ENCODE measurements around the gene SCARF1.

The SCARF1 gene

GRCh38 chr17:1650731-1651558 lies 5.4 kb upstream of the SCARF1 start:
- no peak overlapping the region for H3K4me3 ChIP-seq (ENCODE audit: low read length)
- TF ChIP-seq, protein P1, sequence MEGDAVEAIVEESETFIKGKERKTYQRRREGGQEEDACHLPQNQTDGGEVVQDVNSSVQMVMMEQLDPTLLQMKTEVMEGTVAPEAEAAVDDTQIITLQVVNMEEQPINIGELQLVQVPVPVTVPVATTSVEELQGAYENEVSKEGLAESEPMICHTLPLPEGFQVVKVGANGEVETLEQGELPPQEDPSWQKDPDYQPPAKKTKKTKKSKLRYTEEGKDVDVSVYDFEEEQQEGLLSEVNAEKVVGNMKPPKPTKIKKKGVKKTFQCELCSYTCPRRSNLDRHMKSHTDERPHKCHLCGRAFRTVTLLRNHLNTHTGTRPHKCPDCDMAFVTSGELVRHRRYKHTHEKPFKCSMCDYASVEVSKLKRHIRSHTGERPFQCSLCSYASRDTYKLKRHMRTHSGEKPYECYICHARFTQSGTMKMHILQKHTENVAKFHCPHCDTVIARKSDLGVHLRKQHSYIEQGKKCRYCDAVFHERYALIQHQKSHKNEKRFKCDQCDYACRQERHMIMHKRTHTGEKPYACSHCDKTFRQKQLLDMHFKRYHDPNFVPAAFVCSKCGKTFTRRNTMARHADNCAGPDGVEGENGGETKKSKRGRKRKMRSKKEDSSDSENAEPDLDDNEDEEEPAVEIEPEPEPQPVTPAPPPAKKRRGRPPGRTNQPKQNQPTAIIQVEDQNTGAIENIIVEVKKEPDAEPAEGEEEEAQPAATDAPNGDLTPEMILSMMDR (conservative IDR thresholded peaks at IDR 0.05; ENCODE audit: low read length), result no peak
- DNase-seq (ENCODE audit: low read depth), result no peak

DNA sequence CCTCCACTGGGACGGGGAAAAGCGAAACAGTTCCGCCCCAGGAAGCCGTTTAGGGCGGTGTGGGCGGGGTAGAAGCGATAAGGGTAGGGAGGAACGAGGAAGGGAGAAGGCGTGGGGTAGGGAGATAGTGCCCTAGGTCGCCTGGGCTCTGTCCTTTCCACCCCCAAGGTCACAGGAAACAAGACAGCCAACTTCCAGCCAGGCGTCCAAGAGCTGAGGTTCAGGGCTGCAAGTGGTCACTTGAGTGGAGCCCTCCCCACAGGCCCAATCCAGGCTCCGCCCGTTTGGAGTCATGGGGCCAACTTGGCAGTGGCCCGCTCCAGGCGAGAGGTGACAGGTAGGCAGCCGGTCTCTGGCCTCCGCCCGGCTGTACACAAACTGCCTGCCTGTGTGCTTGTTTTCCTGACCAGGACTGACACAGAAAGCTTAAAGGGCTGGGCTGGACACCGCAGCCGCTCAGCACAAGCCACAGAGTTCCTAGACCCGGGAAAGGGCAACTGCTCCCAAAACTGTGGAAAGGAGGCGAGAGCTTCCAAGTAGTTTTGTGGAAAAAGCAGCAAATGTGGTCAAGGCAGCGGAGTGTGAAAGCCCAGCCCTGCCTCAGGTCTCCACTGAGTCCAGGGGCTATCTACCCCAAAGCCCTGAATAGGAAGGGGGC lies 4.4 kb upstream of the SCARF1 start, which contains the start of gene RILP:
Gene RILP, minus strand, starts transcription at position 23 of the 658 bp plus-strand sequence. CDS start 62 bp downstream, outside the sequence.
- peak; percentile 25 for DNase-seq (ENCODE audit: low read depth)
- TF ChIP-seq, protein P1 (conservative IDR thresholded peaks at IDR 0.05; ENCODE audit: low read length), result no peak
- peak within 1 kb of the TSS; percentile 64 for H3K4me3 ChIP-seq (ENCODE audit: low read length)

- peak overlapping the region; percentile 64 for H3K4me3 ChIP-seq (ENCODE audit: low read length)
- TF ChIP-seq, protein P1 (conservative IDR thresholded peaks at IDR 0.05; ENCODE audit: low read length), result peak; percentile 68
- DNase-seq (ENCODE audit: low read depth), result peak; percentile 94
Observed at GRCh38 chr17:1648963-1649843, 3.7 kb upstream of the SCARF1 start.

- TF ChIP-seq, protein P1 (conservative IDR thresholded peaks at IDR 0.05; ENCODE audit: low read length), result peak; percentile 38
- peak overlapping the region; percentile 63 for H3K4me3 ChIP-seq (ENCODE audit: low read length)
- DNase-seq (ENCODE audit: low read depth), result peak; percentile 26
Observed at GRCh38 chr17:1648173-1648962, 2.8 kb upstream of the SCARF1 start.

- TF ChIP-seq, protein P1 (conservative IDR thresholded peaks at IDR 0.05; ENCODE audit: low read length), result no peak
- peak overlapping the region; percentile 9; the same call in 1 of the 2 replicates for H3K4me3 ChIP-seq (ENCODE audit: low read length)
- no peak for DNase-seq (ENCODE audit: low read depth)
Observed at GRCh38 chr17:1647802-1648171, 2.3 kb upstream of the SCARF1 start.

DNA sequence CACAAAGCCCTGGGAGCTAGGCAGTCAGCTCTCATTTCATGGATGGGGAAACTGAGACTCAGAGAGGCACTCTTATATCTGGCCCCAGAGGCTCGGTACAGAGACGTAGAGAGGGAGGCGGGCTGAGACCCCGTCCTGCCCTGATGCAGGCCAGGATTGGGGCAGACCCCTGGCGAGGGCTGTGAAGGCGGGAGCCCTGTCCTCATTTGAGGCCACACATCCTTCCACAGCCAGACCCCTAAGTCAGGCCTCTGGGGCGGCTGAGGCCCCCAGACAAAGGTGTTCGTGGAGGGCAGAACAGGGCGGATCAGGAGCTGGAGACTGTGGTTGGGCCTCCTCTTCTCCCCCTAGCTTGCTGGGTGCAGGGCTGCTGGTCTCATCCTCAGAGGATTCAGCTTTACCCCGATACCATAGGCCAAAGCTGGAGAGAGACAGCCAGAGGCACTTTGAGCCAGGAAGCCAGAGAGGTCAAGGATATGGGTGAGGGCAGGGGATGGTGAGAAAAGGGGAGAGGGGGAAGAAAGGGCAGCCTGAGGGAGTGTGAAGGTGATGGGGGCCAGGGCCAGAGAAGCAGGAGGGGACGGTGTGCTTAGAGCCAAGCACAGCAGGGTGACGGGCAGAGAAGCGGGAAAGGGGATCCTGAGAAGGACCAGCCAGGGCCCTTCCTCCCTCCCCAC lies 805 bp upstream of the SCARF1 start:
- TF ChIP-seq, protein P1 (conservative IDR thresholded peaks at IDR 0.05; ENCODE audit: low read length), result no peak
- H3K4me3 ChIP-seq (ENCODE audit: low read length), result no peak overlapping the region
- DNase-seq (ENCODE audit: low read depth), result no peak

Data from AG10803 (cell line).